HG03039 (cell line): ENCODE measurements around the gene CCDC182.

Experiments
- ATAC-seq: cut with Tn5 transposase; IDR thresholded peaks from one replicate; pipeline ENCODE4 v1.9.1; 2021; ENCODE audit warnings: mild to moderate bottlenecking, moderate library complexity; ENCODE audit not compliant: unreplicated experiment

CCDC182 gene

DNA sequence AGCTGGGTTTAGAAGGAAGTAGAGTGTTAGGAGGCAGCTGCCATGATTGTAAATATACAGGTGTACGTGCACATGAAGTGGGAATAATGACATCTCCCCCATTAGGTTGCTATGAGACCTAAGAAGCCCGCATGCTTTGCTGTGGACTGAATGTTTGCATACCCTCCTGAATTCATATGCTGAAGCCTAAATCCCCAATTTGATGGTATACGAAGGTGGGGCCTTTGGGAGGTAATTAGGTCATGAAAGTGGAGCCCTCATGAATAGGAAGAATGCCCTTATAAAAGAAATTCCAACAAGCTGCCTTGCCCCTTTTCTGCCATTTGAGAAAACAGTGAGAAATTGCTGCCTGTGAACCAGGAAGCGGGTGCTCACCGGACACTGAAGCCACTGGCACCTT lies 44.0 kb downstream of the CCDC182 start:
- no peak for ATAC-seq

DNA sequence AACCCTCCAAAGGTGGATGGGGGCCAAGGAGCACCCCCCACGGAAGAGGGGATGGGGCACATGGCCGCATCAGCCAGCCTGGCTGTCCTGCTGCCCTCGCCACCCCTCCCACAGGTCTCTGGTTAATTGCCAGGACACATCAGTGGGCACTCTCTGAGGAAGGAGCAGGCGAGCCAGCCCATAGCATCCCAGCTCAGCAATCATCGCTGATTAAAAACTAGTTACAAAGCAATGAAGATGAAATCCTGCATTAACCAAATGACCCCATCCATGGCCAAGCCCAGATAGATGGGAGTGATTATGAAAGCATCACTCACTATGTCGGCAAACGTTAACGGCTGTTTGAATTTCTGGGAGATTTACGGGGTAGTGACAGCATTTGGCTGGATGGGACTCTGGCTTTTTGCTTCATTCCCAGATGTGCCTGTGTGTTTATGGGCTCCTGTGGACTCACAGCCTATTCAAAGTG lies 45.3 kb downstream of the CCDC182 start:
- ATAC-seq = no peak

DNA sequence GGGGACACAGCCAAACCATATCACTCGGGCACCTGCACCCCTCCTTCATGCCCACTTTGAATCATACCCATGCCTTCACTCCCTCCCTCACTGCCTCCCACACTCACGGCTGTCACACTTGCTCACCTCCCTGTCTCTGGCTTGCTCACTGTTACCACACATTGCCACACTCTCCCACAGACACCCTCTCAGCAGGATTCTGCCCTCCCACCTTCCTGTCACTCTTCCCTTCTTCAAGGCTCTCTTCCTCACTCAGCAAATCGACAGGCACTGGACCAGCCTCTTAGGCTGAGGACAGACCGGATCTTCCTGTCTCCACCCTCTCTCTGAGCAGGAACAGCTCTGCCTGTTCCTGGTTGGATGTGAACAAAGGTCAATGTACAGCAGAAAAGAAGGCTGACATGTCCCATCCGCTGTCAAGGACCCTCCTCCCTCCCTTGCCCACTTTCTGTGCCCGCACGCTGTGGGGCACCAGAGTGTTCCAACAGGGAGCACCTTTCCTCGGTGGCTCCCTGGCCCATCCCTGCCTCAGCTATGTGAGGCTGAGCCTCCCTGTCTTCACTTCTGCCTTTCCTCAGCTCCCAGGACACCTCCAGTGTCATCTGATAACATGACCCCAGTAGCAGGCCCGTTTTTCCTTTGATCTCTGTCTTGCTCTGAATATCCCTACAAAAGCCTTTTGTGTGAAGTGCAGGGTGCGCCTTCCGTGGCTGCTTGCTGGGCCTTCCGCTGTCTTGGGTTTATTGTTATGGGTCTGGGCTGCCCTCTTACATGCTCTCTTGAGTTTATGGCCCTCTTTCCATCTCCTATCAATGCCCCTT lies 47.0 kb downstream of the CCDC182 start:
- ATAC-seq = no peak

GRCh38 chr17:57697197-57697596 lies 47.9 kb downstream of the CCDC182 start:
- ATAC-seq = no peak

DNA sequence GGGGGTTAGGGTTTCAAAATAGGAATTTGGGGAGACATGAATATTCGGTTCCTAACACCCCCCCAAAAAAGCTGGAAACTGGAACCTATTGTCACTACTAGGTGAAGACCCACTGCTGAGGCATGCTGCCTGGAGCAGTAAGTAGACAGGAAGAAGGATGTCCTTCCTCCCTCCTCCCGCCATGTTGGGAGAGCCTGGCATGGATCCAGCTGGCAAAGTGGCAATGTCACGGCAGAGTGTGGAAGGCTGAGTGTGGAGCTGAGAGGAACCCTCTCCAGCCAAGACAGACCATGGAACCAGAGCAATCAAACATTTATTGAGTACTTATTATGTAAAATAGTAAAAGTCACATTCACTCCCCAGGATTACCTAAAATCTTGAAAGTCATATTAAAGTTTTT lies 49.0 kb downstream of the CCDC182 start:
- ATAC-seq = no peak
